Measurements from ENCODE around the gene HEBP1. TPM values are rescaled to one million over a fixed set of nuclear protein-coding genes. Genes with fewer than 3 reads are reported as not detected.

HEBP1 gene
- total RNA-seq, 1 experiment from 2014 or later, result 22.2 TPM

GRCh38 chr12:12996209-12996608, 3.9 kb downstream of the HEBP1 start:
- Mint-ChIP-seq H3K27ac (no peak overlapping the region), H3K4me1 (peaks cover 37 to 49% of the 10 kb centered on the region in 2 experiments), H3K36me3 (ENCODE audit: insufficient read depth in 1 of 3, low read depth in 3 of 3) (peaks cover 0 to 7% (median 4%) of the 10 kb centered on the region in 3 experiments; a peak in 3 of 7 replicates), H3K9me3 (no peaks in the 10 kb centered on the region), H3K27me3 (ENCODE audit: low read depth) (peaks cover 6% of the 10 kb centered on the region), H3K4me3 (no peak overlapping the region)
- Histone ChIP-seq H3K4me2 (ENCODE audit: insufficient read depth, insufficient read length, low read length) (no peak overlapping the region), H2BK120ac (ENCODE audit: low read depth, low read length, poor library complexity, severe bottlenecking) (no peak overlapping the region), H3K4me1 (ENCODE audit: insufficient read depth, low read length) (peaks cover 2% of the 10 kb centered on the region; the same call in 1 of the 2 replicates), H3K9ac (ENCODE audit: extremely low read depth, insufficient read length, low read length) (no peak overlapping the region), H3K27ac (ENCODE audit: insufficient read length, low read depth, low read length) (no peak overlapping the region), H2BK12ac (ENCODE audit: insufficient read length, low read depth, low read length) (no peak overlapping the region), H3K56ac (ENCODE audit: insufficient read length, low read depth, low read length) (no peak overlapping the region), H4K91ac (ENCODE audit: insufficient read length, low read depth, low read length) (no peak overlapping the region), H2BK20ac (ENCODE audit: low read depth, low read length, poor library complexity, severe bottlenecking) (no peak overlapping the region), H3K4ac (ENCODE audit: low read depth, low read length) (no peak overlapping the region), H3K23me2 (ENCODE audit: insufficient read length, low read depth, low read length, poor library complexity, severe bottlenecking) (peaks cover 13% of the 10 kb centered on the region), H3K23ac (ENCODE audit: insufficient read length, low read depth, low read length) (no peak overlapping the region), H4K8ac (replicated peaks; ENCODE audit: insufficient read length, low read depth, low read length) (no peak overlapping the region), H2AK5ac (ENCODE audit: insufficient read length, low read length) (no peak overlapping the region), H4K5ac (ENCODE audit: insufficient read length, low read depth, low read length) (no peak overlapping the region), H2BK15ac (ENCODE audit: low read depth, low read length) (no peak overlapping the region), H3K79me2 (ENCODE audit: insufficient read depth, low read length) (no peaks in the 10 kb centered on the region; the same call in 1 of the 2 replicates), H4K20me1 (ENCODE audit: control insufficient read depth, insufficient read depth, insufficient read length) (no peaks in the 10 kb centered on the region), H3K18ac (ENCODE audit: insufficient read length, low read depth, low read length) (no peak overlapping the region), H3K79me1 (ENCODE audit: insufficient read depth, low read depth, low read length, poor library complexity, severe bottlenecking) (no peaks in the 10 kb centered on the region), H3K14ac (ENCODE audit: insufficient read depth, low read length) (no peak overlapping the region), H2BK5ac (ENCODE audit: insufficient read length, low read length) (no peak overlapping the region), H3K9me3 (ENCODE audit: control insufficient read depth, low read depth, low read length) (no peaks in the 10 kb centered on the region), H2AFZ (ENCODE audit: low read length) (no peak overlapping the region), H3K27me3 (ENCODE audit: insufficient read depth, low read length) (no peaks in the 10 kb centered on the region), H3T11ph (ENCODE audit: low read length) (no peak overlapping the region)
- no CpG with 5 or more reads among the region's 3 CpGs for WGBS (ENCODE audit: extremely low coverage, insufficient read length, low lambda C conversion rate)
- TF ChIP-seq CTCF (conservative IDR thresholded peaks at IDR 0.05), result no peak
- no peak for DNase-seq

Data from H9 (cell line).